ENCODE results near the gene MYO15A. TPM values are rescaled to one million over a fixed set of nuclear protein-coding genes. Genes with fewer than 3 reads are reported as not detected.

MYO15A gene
- 0.23 and 0.68 TPM in 2 replicates for total RNA-seq

GRCh38 chr17:18108401-18109312 is at the start of gene MYO15A:
Gene MYO15A, plus strand, starts transcription at chr17:18108756. Its CDS starts 10,045 bp downstream, at chr17:18118801.
- intact Hi-C loops (cut with micrococcal nuclease), result no loop called here

GRCh38 chr17:18059283-18059682 is 49.3 kb upstream of the MYO15A start:
- intact Hi-C loops (cut with micrococcal nuclease), result no loop called here

- intact Hi-C loops (cut with micrococcal nuclease), result no loop called here
Measured at GRCh38 chr17:18064053-18064452, 44.5 kb upstream of the MYO15A start.

- intact Hi-C loops (cut with micrococcal nuclease), result no loop called here
Measured at GRCh38 chr17:18065546-18065945, 43.0 kb upstream of the MYO15A start.

- intact Hi-C loops (cut with micrococcal nuclease), result no loop called here
Measured at GRCh38 chr17:18066866-18067265, 41.7 kb upstream of the MYO15A start.

- intact Hi-C loops (cut with micrococcal nuclease), result no loop called here
Measured at GRCh38 chr17:18069101-18069500, 39.5 kb upstream of the MYO15A start.

- intact Hi-C loops (cut with micrococcal nuclease), result no loop called here
Measured at GRCh38 chr17:18070861-18071340, 37.7 kb upstream of the MYO15A start.

- intact Hi-C loops (cut with micrococcal nuclease), result no loop called here
Measured at GRCh38 chr17:18071751-18072150, 36.8 kb upstream of the MYO15A start.

GRCh38 chr17:18074566-18075272 is 33.8 kb upstream of the MYO15A start:
- intact Hi-C loops (cut with micrococcal nuclease), result no loop called here

- intact Hi-C loops (cut with micrococcal nuclease), result no loop called here
Measured at GRCh38 chr17:18076936-18077335, 31.6 kb upstream of the MYO15A start.

- intact Hi-C loops (cut with micrococcal nuclease), result no loop called here
Measured at GRCh38 chr17:18079543-18079942, 29.0 kb upstream of the MYO15A start.

- intact Hi-C loops (cut with micrococcal nuclease), result no loop called here
Measured at GRCh38 chr17:18084256-18084655, 24.3 kb upstream of the MYO15A start.

- intact Hi-C loops (cut with micrococcal nuclease), result loop anchor here (1.0 to 5.0 kb wide), 3 partner anchors 49 to 224 kb away; partner anchors contain the start of genes ALKBH5, ATPAF2, GID4 and TOP3A
Measured at GRCh38 chr17:18087610-18088491, 20.7 kb upstream of the MYO15A start, which contains the start of gene DRG2. Gene DRG2, plus strand, starts transcription at chr17:18087948. Its CDS starts 76 bp downstream, at chr17:18088024.

GRCh38 chr17:18089613-18090012 is 18.9 kb upstream of the MYO15A start:
- intact Hi-C loops (cut with micrococcal nuclease), result loop anchor here (5.0 kb wide), 2 partner anchors 93 to 223 kb away; partner anchors contain the start of genes ALKBH5 and TOP3A

GRCh38 chr17:18093616-18094408 is 14.7 kb upstream of the MYO15A start:
- intact Hi-C loops (cut with micrococcal nuclease), result no loop called here

GRCh38 chr17:18094409-18094807 is 14.1 kb upstream of the MYO15A start:
- intact Hi-C loops (cut with micrococcal nuclease), result no loop called here

GRCh38 chr17:18099516-18099915 is 9.0 kb upstream of the MYO15A start:
- intact Hi-C loops (cut with micrococcal nuclease), result no loop called here

GRCh38 chr17:18100616-18101015 is 7.9 kb upstream of the MYO15A start:
- intact Hi-C loops (cut with micrococcal nuclease), result no loop called here

GRCh38 chr17:18101828-18102227 is 6.7 kb upstream of the MYO15A start:
- intact Hi-C loops (cut with micrococcal nuclease), result no loop called here

- intact Hi-C loops (cut with micrococcal nuclease), result no loop called here
Measured at GRCh38 chr17:18102640-18103039, 5.9 kb upstream of the MYO15A start.

All from T-helper 2 cell treated with Interferon-gamma antibody and Interleukin-4, amounts not matched to agents 100 ng/mL and 5 ng/mL, for 36 hours (primary cell).